Left hindlimb (tissue), 1 donor: Measurements from ENCODE around the gene LRRC10B.

Source experiments
- DNase-seq: peaks from one replicate; pipeline ENCODE4 v3.0.0-alpha.2; 2018

The LRRC10B gene

DNA sequence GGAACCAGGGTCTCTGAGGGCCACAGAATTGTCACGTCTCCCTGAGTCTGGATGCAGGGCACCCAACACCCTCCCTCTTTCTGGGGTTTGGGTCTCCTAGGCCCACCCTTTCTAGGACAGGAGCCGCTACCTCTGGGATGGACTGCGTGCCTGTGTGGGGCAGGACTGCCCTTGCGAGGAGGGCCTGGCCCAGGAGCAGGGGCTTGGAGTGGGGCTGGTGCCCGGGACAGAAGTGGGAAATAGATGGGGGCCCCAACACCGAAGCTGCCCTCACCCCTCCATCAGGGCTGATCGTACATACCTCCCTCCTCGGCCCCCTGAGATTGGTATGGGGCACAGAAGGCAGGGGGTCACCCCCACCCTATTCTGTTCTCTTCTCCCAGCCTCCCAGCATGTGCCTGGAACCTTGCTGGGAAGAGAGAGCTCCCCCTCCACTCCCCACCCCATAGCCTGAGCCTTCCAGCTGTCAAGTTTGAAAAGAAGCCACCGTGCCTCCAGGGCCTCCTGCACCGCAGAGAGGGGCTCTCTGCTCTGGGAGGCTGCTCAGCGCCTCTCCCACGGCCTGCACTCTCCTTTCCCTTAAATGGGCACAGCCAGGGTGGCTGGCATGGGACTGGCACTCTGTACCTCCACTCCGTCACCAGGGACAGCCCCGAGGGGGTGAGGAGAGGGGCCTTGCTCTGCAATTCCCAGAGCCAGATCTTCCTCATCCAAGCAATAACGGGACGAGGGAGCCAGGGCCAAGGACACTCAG, 1.8 kb downstream of the LRRC10B start:
- DNase-seq: no peak

DNA sequence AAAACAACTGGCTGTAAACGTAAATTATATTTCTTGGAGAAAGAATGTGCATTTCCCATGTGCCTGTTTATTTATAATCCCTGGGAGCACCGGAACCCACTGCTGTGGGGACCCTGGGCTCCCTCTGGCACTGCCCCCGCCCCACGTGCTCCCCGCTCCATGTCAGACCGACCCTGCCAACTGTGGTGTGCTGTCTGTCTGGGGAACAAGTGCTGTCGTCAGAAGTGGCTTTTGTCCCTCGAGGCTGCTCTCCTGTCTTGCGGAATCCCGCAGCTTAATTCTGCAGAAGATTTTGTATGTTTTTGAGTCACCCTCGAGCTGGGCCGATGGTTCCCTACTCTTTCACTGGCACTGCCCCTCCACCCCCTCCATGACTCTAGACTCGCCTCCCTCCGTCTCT, 2.4 kb downstream of the LRRC10B start:
- no peak for DNase-seq

DNA sequence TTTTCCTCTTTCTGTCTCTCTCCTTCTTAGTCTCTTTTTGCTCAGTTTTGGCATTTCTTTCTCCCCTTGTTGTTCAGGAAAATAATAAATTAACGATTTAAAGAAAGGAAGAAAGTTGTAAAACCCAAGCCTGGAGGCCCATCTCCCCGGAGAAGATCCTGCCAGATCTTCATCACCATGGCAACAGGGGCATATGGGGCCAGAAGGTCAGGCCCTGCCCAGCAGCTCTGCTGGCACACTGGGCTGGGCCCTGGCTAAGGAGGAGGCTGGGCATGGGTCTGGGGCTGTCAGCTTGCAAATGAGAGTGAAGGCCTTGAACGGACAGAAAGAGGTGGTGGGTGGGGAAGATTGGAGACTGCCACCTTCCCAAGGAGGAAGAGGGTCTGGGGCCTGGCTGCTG, 2.8 kb downstream of the LRRC10B start:
- no peak for DNase-seq

DNA sequence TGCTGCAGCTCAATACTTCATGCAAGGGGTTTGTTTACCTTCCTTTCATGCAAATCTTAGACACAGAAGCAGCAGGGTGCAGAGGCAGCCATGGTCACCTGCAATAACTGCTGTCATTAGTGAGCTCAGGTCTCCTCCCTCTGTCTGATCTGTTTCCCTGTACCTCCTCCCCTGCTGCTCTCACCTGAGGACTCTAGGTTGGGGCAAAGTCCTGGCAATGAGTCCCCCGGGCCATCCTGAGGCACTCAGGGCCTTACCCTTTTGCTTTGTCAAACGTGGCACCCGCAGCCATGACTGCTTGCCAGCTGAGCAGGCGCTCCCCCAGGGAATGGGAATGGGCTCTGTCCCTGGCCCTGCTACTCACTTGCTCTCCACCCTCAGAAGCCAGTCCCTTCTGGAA, 3.9 kb downstream of the LRRC10B start:
- no peak for DNase-seq

DNA sequence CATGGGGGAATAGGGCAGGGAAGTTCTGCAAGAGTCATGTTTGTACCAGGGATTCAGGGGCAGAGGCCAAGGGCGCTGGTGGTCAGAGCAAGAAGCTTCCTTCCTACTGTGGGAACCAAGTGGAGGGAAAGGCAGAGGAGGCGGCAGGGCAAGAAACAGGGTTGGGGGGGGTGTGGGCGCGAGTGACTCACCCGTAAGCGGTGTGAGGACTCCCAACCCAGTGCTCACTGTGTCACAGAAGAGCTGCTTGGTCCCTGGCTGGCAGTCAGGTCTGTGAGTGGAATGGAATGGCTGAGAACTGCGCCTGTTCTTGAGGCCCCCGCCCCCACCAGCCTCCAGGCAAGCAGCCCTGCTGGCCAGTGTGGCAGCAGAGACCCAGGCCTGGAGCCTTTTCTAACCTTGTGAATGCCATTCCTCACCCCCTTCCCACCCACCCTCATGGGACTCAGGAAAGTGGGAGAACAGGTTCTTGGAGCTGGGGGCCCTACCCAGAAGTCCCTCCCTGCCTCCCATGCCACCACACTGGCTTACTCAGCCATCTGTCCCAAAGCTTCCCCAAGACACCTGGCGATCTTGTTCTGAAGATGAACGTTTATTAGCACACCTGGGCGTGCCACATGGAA, 4.7 kb downstream of the LRRC10B start:
- no peak for DNase-seq

DNA sequence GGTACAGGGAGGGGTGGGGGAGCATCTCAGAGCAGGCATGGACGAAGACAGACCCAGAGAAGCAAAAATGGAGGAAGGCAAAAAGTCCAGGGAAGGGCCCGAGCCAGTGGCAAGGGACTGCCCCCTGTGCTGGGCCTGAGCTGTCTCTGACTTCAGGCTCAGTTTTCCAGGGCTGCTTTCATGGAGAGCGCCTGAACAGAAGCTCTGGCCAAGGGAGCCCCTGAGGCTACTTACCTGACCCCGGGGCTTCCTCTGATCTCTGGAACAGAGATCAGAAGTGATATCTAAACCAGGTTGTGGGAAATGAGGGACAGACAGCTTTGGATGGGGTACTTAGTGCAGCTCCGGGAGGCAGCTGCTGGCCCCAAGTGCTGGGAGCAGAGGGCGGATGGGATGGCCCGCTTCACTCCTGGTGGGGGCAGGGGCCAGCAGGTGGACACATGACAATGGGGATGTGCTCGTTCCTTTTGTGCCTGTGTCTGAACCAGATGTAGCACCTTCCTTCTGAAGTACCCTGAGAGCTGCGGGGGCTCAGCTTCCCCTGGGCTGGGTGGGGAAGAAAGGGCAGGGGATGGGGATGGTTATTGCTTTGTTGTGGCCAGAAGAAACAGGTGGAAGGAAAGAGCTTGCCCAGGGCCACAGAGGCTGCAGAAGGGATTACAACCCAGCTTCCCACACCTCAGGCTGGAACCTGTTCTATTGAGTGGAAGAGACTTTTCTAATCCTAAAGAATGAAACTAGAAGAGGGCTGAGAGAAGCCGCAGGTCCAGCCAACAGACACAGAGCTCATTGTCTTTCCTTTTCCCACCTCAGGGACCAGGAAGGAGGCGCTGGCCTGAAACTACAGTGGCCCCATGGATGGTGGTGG, 5.7 kb downstream of the LRRC10B start:
- no peak for DNase-seq

DNA sequence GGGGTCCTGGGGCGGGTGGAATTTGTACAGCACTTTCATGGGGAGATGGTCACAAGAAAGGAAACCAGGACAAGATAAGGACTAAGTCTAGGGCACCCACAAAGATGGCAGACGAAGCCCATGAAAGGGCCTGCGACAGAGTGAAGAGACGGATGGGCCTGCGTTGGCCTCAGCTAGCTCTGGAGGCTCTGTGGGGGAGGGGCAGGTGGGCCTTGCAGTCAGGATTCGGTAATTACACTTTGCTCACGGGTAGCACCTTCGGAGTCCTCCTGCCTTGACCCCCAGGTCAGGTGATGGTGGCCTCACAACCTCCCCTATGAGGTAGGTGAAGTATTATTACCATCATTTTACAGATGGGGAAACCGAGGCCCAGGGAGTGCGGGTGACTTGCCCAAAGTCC, 7.1 kb downstream of the LRRC10B start:
- no peak for DNase-seq

DNA sequence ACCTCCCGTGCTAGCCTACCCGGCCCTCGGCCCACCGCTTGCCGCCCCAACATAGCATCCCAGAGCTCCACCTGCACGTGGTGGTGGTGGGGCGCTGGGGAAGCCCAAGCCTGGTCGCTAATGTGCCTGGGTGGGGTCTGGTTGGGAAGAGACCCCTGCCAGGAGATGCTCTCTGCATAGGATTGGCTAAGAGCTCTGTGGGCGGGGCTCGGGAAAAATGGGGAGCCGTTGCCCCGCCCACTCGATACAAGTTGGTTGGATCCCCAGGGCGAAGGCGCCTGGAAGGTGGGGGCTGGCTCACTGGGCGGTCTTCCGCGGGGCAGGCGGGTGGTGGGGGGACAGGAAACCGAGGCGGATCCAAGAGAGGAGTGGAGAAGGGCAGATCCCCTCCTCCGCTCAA, 7.6 kb downstream of the LRRC10B start:
- no peak for DNase-seq

DNA sequence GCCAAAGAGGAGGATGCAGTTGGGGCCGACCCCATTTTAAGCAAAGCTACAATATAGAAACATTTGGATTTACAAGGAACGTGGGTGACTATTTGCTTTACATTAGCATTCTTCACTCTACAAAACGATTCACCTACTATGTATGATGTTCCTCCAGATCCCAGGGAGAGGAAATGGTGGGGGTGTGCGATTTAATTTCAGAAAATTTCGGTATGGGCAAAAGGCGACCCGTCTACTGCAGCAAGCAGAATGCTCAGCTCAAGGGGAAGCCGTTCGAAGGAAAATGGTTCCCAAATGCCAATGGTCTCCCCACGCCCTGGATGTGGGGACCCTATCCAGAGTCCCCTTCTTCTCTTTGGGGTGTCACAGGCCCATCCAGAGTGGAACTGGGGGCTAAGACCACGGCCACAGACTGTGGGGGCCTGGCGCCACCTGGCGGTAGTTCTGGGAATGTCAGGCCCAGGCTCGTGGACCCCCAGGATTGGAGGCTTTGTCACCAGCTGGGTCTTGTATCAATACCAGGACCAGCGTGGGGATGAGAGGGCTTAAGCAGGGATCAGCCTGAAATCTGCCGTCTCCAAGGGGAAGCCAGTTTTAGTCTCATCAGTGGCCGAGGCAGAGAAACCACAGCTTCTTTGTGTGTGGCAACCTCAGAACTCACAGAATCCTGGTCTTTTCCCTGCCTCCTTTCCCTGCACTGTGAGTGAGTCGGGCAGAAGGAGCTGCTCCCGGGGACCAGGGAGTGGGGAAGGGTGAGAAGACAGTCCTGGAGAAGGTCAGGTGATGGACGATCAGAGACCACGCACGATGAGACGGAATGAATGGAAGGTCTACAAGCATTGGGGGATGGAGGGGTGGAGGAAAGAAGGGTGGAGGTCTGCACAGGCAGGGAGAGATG, 8.4 kb downstream of the LRRC10B start:
- peak; percentile 68 for DNase-seq

DNA sequence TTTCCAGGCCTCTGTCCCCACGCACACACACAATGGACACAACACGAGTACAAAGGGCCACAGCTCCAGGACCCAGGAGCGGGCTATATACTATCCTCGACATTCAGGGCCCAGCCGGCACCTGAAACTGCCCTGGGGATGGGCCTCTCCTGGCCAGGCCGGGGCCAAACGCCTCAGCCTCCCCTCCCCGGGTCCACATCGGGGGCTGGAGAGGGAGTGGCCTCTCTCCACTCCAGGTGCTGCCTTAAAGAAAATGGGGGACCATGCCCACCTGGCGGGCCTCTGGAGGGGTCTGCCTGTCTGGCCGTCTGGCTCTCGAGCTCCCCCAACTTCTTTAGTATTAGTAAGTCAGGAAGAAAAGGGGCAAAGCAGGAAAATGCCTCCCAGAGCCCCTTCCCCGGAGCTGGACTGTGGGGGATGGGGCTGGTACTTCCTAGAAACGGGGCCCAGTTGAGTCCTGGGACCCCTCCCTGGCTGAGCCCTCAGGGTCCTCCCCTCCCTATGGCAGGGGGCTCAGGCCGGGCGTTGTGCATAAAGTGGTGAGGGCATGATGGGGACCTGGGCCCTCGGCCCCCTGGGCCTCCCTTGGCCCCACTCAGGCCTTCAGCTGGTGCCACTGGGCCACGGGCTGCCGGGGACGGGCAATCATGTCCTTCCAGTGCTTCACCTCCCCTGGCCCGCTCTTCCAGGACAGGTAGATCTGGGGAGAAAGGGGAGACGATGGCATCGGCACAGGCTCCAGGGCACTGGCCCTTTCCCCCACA, 9.7 kb downstream of the LRRC10B start:
- no peak for DNase-seq

DNA sequence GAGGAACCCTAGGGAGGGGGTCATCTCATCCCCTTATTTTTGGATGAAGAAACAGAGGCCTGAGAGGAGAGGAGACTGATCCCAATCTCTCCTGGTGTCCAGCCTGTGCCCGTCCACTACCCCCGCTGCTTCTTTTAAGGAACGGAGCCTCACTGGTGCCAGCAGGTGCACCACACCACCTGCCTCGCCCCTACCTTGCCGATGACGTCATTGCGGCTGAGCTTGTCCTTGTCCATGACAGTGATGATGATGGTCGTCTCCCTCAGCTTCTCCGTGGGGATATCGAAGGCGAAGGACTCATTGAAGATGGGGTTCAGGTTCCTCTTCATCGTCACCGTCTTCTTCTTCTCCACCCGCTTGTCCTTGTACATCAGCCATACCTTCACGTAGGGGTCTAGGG, 14.3 kb downstream of the LRRC10B start:
- no peak for DNase-seq

DNA sequence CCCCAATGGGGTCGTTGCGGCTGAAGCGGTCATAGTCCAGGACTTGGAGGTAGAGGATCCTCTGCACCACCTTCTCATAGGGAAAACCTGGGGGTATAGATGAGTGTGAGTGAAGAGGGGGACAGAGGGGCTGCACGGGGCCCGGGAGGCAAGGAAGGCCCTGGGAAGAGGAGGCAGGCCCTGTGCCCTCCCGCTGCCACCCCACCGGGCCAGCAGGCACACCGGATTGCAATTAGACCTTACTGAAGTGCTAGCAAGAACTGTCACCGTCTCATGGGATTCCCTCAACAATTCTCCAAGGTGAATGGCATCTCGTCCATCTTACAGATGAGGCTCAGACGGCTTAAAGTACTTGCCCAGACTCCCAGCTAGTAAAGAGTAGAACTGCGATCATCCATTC, 15.9 kb downstream of the LRRC10B start:
- no peak for DNase-seq

DNA sequence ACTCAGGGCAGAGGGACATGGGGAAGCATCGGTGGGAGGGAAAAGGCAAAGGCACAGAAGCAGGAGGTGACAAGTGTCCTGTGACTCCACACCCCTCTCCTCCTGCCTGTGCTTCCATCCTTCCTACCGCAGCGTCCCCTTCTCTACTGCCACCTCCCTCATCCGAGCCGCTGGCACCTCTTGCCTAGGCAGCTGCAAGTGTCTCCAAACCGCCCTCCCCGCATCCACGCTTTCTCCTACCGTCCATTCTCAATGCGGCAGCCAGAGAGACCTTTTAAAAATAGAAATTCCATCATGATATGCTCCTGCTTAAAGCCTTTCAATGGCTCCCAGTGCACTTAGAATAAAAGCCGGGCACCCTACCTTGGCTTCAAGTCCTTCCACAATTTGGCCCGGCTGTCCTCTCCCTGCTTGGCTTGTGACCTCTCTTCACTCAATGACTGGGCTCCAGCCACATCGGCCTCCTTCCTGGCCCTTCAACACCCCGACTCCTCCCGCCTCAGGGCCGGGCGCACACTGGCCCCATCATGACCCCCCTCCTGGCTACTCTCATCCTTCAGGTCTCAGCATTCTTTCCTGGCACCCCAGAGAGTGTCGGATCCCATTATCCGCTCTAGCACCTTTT, 16.5 kb downstream of the LRRC10B start:
- DNase-seq: no peak

DNA sequence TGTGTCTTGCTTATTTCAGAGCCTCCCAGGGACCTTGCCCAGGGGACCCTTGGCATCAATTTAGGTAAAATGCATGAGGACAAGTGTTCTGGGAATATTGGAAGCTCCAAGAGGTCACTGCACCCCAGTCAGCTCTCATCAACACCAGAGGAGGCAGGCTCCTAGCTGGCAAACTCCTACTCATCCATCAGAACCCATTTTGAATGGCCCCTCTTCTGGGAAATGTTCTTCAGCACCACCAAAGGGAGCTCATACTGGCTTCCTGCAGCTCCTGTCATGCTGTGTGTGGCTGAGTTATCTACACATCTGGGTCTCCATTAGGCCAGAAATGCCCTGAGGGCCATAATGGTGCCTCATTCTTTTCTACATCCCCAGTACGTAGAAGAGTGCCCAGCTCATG, 17.7 kb downstream of the LRRC10B start:
- no peak for DNase-seq

DNA sequence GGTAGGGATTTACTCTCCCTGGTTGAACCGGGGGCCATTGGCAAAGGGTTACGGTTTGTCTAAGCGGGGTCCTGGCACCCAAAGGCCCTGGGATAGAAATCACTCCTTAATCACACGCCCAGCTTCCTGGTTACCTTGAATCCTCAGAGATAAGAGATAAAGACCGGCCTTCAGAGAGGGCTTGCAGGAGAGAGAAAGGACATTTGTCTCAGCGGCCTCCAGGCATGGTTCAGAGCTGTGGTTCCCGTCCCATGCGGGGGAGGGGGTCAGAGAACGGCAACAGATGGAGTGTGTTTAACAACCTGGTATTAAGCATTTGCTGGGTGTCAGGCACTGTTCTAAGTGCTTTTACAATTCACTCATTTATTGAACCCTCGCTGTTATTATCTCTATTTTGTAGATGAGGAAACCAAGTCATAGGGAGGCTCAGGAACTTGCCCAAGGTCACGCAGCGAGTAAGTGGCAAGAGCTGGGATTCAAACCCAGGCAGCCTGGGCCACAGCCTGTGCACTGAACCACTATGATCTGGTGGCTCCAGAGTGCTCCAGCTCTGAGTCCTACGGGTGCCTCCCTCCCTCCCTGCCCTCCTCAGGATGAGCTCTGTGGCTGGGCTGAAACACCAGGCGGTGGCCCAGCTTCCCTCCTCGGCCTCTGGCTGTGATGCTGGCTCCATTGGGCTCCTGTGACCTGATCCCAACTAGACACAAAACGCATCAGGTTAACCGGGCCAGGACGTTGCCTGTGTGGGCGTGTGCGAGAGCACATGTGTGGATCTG, 18.6 kb downstream of the LRRC10B start:
- DNase-seq: no peak

DNA sequence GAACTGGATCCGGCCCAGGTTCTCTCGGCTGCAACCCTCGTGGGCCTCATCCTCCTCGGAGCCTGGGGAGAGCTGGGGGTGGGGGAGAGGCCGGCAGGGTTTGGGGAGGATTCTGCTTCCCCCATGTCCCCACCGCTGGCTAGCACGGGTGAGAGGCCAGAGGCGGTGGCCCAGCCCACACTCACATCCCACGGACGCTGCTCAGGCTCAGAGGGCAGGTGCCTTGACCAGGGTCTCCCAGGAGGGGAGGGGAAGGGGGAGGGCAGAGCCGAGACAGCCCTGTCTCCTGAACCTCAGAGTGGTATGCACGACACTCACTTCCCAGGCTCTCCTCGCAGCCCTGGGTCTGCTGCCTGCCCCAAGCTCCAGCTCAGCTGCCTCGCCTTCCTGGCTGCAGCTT, 19.6 kb downstream of the LRRC10B start:
- no peak for DNase-seq

DNA sequence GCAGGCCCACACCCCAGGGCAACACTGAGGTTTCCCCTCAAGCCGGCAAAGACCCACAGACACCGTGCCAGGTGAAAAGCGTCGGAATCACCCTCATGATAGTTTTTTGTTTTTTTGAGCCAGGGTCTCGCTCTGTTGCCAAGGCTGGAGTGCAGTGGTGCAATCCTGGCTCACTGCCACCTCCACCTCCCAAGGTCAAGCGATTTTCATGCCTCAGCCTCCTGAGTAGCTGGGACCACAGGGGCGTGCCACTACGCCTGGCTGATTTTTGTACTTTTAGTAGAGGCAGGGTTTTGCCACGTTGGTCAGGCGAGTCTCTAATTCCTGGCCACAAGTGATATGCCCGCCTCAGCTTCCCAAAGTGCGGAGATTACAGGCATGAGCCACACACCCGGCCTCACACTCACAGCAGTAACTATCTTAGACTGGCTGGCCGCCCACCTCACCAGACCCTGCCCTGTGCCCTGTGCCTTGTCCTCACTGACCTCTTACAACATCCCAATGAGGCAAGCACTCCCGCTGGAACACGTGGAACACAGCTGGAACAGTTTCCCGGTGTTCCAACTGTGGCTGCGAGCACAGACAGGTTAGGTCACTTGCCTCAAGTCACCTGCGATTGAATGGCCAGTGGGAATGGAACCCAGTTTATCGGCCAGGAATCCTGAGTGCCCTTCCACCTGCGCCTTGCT, 21.1 kb downstream of the LRRC10B start:
- no peak for DNase-seq

DNA sequence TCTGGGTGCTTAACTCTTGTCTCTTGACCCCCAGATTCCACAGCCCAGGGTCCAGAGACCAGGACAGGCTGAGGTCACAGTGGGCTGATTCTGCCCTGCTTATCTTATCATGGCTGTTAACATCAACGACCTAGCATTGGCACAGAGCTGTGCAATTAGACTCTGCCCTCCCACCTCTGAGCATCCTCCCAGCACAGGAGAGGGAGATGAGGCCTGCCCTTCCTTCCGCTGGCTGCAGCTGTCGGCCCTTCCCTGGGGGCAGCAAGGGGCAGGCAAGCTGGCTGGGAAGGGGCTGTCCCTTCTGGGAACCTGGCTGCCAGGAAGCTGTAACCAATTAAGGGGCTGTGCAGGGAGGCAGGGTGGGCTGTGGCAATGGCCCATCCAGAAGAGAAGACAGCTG, 22.5 kb downstream of the LRRC10B start:
- no peak for DNase-seq

DNA sequence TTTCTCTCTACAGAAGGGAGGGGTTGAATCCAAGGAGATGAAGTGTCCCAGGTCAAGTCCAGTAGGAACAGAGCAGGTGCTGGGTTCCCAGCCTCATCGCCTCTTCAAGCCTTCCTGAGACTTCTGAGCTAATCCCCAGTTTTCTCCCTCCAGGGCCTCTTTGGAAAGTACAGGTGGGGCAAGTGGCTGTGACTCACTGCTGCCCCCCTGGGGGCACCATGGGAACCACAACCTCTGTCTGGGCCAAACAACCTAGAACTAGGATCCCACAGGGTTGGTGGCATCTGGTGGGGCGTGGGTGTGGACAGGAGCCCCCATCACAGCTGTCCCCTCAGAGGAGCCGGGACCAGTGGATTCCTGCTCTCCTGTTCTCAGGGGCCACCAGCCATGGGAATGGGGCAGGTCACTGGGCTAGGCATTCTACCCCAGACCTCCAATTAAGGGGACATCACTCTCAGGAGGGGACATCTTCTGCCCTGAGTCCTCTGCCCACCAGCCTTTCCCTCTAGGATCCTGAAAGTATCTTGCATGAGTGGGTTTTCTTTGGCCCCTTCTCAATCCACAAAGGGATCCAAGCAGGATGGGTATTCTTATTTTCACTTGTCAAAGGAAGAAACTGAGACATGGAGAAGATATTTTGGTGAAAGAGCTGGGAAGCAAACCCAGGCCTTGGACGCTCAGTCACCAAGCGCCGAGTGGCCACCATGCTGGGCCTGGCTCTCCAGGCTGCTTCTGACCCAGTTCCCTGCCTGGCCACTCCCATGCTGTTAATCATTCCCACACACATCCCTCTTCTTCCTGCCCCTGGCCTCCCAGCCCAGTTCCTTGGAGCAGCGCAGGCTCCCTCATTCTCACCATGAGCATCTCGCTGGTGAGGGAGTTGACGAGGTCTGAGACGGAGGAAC, 23.8 kb downstream of the LRRC10B start:
- DNase-seq: no peak
